HFF-Myc (cell line): ENCODE measurements around the gene BIRC5.

Source experiments
- DNase-seq: peaks from one replicate; pipeline ENCODE4 v3.0.0-alpha.2; 2011; ENCODE audit warnings: low read depth; ENCODE audit errors: extremely low read depth
- H3K4me3 ChIP-seq: replicated peaks from 2 replicates; pipeline ENCODE4 v1.5.1; 2011; ENCODE audit warnings: low read depth, mild to moderate bottlenecking, control low read depth, low read length
- TF ChIP-seq, protein P1 (sequence below): IDR thresholded peaks from 2 replicates; pipeline ENCODE4 v1.5.1; 2012; ENCODE audit warnings: mild to moderate bottlenecking, low read depth, low read length, control low read depth; ENCODE audit errors: missing control alignments

Gene BIRC5

DNA sequence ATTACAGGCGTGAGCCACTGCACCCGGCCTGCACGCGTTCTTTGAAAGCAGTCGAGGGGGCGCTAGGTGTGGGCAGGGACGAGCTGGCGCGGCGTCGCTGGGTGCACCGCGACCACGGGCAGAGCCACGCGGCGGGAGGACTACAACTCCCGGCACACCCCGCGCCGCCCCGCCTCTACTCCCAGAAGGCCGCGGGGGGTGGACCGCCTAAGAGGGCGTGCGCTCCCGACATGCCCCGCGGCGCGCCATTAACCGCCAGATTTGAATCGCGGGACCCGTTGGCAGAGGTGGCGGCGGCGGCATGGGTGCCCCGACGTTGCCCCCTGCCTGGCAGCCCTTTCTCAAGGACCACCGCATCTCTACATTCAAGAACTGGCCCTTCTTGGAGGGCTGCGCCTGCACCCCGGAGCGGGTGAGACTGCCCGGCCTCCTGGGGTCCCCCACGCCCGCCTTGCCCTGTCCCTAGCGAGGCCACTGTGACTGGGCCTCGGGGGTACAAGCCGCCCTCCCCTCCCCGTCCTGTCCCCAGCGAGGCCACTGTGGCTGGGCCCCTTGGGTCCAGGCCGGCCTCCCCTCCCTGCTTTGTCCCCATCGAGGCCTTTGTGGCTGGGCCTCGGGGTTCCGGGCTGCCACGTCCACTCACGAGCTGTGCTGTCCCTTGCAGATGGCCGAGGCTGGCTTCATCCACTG, at the start of gene BIRC5:
Gene BIRC5, plus strand, starts transcription at position 238 of the 690 bp plus-strand sequence. Its CDS starts 64 bp downstream, at position 302.
- peak within 1 kb of the TSS; percentile 95 for H3K4me3 ChIP-seq
- peak; percentile 22 for DNase-seq
- TF ChIP-seq, protein P1, sequence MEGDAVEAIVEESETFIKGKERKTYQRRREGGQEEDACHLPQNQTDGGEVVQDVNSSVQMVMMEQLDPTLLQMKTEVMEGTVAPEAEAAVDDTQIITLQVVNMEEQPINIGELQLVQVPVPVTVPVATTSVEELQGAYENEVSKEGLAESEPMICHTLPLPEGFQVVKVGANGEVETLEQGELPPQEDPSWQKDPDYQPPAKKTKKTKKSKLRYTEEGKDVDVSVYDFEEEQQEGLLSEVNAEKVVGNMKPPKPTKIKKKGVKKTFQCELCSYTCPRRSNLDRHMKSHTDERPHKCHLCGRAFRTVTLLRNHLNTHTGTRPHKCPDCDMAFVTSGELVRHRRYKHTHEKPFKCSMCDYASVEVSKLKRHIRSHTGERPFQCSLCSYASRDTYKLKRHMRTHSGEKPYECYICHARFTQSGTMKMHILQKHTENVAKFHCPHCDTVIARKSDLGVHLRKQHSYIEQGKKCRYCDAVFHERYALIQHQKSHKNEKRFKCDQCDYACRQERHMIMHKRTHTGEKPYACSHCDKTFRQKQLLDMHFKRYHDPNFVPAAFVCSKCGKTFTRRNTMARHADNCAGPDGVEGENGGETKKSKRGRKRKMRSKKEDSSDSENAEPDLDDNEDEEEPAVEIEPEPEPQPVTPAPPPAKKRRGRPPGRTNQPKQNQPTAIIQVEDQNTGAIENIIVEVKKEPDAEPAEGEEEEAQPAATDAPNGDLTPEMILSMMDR, result no peak

GRCh38 chr17:78164748-78165607, 49.1 kb upstream of the BIRC5 start:
- DNase-seq, result no peak
- TF ChIP-seq, protein P1, result no peak
- H3K4me3 ChIP-seq, result no peak overlapping the region

- no peak for DNase-seq
- H3K4me3 ChIP-seq, result no peak overlapping the region
- TF ChIP-seq, protein P1, result no peak
Observed at GRCh38 chr17:78166416-78166815, 47.6 kb upstream of the BIRC5 start.

DNA sequence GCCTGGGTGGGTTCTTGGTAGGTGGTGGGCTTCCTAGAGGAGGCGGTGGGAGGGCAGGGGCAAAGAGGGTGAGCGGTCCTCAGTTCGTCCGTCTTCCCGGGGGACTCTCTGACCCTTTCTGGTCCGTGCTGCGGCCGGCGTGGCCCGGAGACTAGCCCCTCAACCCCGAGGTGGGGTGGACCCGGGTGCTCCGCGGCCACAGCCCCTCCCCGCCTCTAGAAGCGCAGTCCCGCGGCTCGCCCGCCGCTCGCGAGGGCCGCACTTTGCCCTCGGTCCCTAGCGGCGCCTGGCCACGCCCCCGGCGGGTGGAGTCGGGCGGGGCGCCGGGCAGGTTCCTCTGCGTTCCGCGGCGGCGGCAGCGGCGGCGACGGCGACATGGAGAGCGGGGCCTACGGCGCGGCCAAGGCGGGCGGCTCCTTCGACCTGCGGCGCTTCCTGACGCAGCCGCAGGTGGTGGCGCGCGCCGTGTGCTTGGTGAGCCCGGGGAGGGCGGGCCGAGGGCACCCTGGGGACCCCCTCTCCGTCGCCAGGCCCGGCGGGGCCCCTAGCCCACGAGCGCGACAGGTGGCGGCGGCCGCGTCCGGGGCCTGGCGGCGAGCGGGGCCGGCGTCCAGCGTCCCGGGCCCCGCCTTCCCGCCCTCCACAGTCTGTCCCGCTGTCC, 45.7 kb upstream of the BIRC5 start, which contains the start of gene SYNGR2:
Gene SYNGR2, plus strand, starts transcription at position 340 of the 661 bp plus-strand sequence. Its CDS starts 36 bp downstream, at position 376.
- DNase-seq, result no peak
- TF ChIP-seq, protein P1, result no peak
- peak within 1 kb of the TSS; percentile 62 for H3K4me3 ChIP-seq

GRCh38 chr17:78168903-78169793, 44.9 kb upstream of the BIRC5 start:
- peak overlapping the region; percentile 62 for H3K4me3 ChIP-seq
- no peak for DNase-seq
- TF ChIP-seq, protein P1, result no peak
